ENCODE measurements around the gene PRPF38A.

Gene PRPF38A, protein sequence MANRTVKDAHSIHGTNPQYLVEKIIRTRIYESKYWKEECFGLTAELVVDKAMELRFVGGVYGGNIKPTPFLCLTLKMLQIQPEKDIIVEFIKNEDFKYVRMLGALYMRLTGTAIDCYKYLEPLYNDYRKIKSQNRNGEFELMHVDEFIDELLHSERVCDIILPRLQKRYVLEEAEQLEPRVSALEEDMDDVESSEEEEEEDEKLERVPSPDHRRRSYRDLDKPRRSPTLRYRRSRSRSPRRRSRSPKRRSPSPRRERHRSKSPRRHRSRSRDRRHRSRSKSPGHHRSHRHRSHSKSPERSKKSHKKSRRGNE

GRCh38 chr1:52404116-52404974 is at the start of gene PRPF38A, which contains the start of gene ORC1:
Gene PRPF38A, plus strand, starts transcription at chr1:52404602. Its CDS starts 148 bp downstream, at chr1:52404750.
Gene ORC1, minus strand, starts transcription at chr1:52404423. Its CDS starts 2,200 bp downstream, at chr1:52402223.
- TF ChIP-seq, protein P1, sequence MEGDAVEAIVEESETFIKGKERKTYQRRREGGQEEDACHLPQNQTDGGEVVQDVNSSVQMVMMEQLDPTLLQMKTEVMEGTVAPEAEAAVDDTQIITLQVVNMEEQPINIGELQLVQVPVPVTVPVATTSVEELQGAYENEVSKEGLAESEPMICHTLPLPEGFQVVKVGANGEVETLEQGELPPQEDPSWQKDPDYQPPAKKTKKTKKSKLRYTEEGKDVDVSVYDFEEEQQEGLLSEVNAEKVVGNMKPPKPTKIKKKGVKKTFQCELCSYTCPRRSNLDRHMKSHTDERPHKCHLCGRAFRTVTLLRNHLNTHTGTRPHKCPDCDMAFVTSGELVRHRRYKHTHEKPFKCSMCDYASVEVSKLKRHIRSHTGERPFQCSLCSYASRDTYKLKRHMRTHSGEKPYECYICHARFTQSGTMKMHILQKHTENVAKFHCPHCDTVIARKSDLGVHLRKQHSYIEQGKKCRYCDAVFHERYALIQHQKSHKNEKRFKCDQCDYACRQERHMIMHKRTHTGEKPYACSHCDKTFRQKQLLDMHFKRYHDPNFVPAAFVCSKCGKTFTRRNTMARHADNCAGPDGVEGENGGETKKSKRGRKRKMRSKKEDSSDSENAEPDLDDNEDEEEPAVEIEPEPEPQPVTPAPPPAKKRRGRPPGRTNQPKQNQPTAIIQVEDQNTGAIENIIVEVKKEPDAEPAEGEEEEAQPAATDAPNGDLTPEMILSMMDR (IDR thresholded peaks at IDR 0.05; ENCODE audit: insufficient read depth, low read depth, low read length, missing control alignments): peak; percentile 76
- H3K4me3 ChIP-seq (ENCODE audit: low read length): peak within 1 kb of the TSS; percentile 99
- DNase-seq (ENCODE audit: low read depth): peak; percentile 98

GRCh38 chr1:52355436-52355835 is 49.0 kb upstream of the PRPF38A start:
- no peak for DNase-seq (ENCODE audit: low read depth)

DNA sequence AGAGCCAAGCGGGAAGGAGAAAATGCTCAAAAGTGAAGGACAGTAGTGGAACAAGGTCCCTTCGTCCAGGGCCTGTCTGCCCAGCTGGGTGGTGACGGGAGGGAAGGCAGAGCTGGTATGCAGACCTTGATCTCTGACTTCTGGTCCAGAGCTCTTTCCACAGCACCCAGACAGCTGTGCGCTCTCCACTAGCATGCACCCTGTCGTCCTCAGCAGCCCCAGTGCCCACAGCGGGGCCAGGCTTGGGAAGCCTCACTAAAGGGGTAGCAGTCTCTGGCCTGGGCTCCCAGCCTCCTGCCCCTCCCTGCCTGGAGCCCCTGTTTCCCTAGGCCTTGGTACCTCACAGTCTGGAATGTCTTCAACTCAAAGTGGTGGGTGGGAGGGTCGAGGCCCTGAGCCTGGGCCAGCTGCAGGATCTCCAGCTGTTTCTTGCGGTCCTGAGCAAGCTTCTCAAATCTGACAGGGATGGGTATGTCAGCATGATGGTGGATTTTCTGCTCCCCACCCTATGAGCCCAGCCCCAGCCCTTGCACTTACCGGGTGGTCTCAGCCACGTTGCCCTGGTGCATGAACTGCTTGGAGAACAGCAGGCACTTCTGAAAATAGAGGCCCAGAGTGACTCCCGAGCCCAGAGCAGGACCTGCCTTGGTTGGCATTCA is 48.4 kb upstream of the PRPF38A start:
- DNase-seq (ENCODE audit: low read depth): no peak
- no peak overlapping the region for H3K4me3 ChIP-seq (ENCODE audit: low read length)
- TF ChIP-seq, protein P1 (IDR thresholded peaks at IDR 0.05; ENCODE audit: insufficient read depth, low read depth, low read length, missing control alignments): no peak

More at GRCh38 chr1:52355436-52355835, 49.0 kb upstream of the PRPF38A start:
- TF ChIP-seq, protein P1 (IDR thresholded peaks at IDR 0.05; ENCODE audit: insufficient read depth, low read depth, low read length, missing control alignments): no peak
- no peak overlapping the region for H3K4me3 ChIP-seq (ENCODE audit: low read length)

DNA sequence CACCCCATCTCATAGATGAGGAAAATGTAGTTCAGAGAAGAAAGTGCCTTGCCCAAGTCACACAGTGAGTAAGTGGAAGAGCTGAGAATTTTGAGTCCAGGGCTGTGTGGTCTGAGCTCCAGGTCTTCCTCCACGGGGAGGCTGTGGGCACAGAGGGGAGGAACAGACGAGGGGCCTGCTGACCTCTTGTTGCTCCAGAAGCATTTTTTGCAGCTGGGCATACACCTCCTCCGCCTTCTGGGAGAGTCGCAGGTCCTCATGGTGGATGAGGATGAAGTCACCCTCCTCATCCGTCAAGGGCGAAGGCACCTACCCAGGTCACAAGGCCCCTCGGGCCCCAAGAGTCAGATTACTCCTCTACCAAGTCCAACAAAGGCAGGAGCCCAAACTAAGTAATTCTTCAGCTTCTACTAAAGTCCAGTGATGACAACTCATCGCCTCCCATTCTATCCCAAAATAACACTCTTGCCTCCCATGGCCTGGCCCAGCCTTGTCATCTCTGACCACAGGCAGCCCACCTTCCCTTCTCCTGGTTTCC is 47.5 kb upstream of the PRPF38A start:
- H3K4me3 ChIP-seq (ENCODE audit: low read length): no peak overlapping the region
- no peak for DNase-seq (ENCODE audit: low read depth)
- TF ChIP-seq, protein P1 (IDR thresholded peaks at IDR 0.05; ENCODE audit: insufficient read depth, low read depth, low read length, missing control alignments): no peak

DNA sequence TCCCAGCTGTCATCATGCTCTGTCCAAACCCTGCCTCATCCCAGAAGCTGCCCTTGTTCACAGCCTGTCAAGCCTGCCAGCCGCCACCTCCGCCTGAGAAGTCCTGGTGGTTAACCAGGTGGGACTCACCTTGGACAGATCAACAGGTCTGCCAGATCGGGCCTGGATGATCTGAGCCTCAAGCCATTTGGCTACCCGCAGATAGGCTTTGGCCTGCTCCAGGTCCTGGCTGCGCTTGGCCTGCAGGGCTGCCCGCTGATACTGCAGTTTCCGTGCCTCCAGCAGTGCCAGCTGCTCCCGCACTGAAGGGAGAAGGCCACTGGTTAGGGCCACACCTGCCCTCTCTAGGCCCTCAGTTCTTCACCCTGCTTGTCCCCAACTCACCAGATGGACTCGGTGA is 47.0 kb upstream of the PRPF38A start:
- TF ChIP-seq, protein P1 (IDR thresholded peaks at IDR 0.05; ENCODE audit: insufficient read depth, low read depth, low read length, missing control alignments): no peak
- no peak overlapping the region for H3K4me3 ChIP-seq (ENCODE audit: low read length)
- DNase-seq (ENCODE audit: low read depth): no peak

DNA sequence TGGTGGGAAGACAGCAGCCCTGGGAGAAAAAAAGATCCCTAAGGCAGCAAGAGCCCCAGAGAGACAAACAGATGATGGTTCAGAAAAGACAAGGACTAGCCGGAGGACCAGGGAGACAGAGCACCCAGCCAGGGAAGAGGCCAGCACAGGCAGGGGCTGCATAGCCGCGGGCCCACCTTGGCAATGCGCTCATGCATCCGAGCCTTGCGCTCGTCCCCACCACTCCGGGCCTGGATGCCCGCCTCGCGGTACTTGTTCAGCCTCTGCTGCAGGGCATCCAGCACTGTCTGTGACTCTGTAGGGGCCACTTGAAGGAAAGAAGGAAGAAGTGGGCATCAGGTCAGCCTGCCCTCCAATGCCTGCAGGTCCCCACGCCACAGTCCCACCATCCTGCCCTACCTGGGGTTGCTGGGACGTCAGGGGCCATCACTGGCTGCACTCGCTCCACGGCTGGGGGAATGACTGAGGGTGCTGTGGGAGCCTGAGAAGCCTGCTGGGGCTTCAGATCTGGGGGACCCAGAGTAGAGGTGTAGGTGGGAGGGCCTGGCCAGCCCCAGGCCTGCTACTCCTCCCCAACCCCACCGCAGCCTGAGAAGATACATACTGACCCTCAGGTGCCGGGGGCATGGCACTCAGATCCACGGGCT is 45.4 kb upstream of the PRPF38A start:
- TF ChIP-seq, protein P1 (IDR thresholded peaks at IDR 0.05; ENCODE audit: insufficient read depth, low read depth, low read length, missing control alignments): no peak
- H3K4me3 ChIP-seq (ENCODE audit: low read length): no peak overlapping the region
- DNase-seq (ENCODE audit: low read depth): no peak

All from epithelial cell of esophagus (primary cell).